Esophagus muscularis mucosa (tissue), 4 donors: ENCODE results near the gene CLEC9A.

Experiments used
- CTCF ChIP-seq, 3 experiments: fragments of 200-600 bp in 2 of 3; fragments of 450-650 bp in 1 of 3; sonication (generic) in 2 of 3; IDR thresholded peaks; one replicate each; pipeline ENCODE4 v1.5.1; 2017 to 2019; ENCODE audit warnings: antibody characterized with exemption in 3 of 3, mild to moderate bottlenecking in 2 of 3, moderate library complexity in 1 of 3
- EP300 ChIP-seq: sonication (generic); formaldehyde crosslinking; IDR thresholded peaks from one replicate; pipeline ENCODE4 v1.6.1; 2017; ENCODE audit warnings: antibody characterized with exemption
- POLR2A ChIP-seq: fragments of 450-650 bp; IDR thresholded peaks from one replicate; pipeline ENCODE4 v1.6.1; 2017; ENCODE audit warnings: antibody characterized with exemption, moderate library complexity, mild to moderate bottlenecking, low read depth
- POLR2AphosphoS5 ChIP-seq, 2 donors: sonication (generic); formaldehyde crosslinking; IDR thresholded peaks; one replicate each; pipeline ENCODE4 v1.6.1; 2017; ENCODE audit warnings: antibody characterized with exemption in 2 of 2

- TF ChIP-seq CTCF (IDR thresholded peaks at IDR 0.05) (no peak), POLR2AphosphoS5 (IDR thresholded peaks at IDR 0.05) (no peak), POLR2A (no peak), EP300 (no peak)
Measured at GRCh38 chr12:10031321-10031720, 839 bp downstream of the CLEC9A start.
